NCI-H2107 treated with DMSO at 0.1 percent for 48 hours (cell line): Measurements from ENCODE around the gene ROBO1.

Source experiments
- DNase-seq: peaks from one replicate; lab custom pipeline; 2025; ENCODE audit not compliant: unreplicated experiment; lab: John Stamatoyannopoulos, UW

ROBO1 gene

DNA sequence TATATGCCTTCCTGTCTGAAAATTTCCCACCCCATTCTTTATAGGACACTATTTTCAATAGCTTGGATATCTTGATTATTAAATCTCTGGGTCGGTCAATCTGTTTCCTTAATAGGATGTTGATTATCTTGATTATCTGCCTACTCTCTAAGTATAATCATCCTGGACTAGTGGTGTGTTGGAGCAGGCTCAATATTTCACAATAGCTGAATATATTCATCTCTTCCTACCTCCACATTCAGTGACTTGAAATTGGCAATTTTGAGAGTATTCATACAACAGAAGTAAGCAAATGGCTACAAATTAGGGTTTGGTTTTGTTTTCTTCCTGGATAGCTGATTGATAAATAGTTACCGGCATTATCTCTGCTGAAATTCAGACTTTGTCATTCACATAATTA lies 1162.6 kb downstream of the ROBO1 start:
- DNase-seq, result no peak

DNA sequence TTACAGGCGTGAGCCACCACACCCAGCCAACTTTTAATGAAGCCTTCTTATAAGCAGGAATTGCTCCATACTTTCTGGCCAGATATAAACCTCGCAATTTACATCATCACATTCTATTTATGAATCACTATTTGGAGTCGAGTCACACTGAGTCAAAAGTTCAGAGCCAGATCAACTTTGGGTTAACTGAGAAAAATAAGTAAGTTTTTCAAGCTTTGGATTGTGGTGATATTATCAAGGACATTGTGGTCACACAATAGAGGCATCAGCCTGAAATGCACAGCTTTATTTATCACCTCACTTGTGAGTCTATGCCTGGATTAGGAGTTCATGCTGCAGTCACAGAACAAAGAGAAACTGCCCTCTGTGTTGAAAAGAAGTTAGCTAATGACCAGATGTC lies 1163.5 kb downstream of the ROBO1 start:
- DNase-seq, result no peak

DNA sequence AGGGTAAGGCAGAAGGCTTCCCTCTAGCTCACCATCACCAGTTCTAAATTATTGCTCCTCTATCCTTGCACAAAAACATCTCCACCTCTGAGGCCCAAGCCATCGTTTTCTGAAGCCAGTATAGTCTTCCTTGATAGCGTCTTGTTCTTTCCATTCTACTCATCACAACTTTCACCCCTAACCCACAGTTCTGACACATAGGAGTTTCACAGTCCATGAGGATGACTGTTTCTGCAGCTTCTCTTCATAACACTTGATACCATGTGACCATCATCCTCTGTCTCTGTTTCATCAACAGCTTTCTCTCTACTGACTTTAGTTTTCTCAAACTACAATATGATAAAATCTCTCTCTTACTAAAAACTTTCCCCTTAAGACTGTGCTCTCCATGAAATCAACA lies 1166.5 kb downstream of the ROBO1 start:
- DNase-seq, result no peak

DNA sequence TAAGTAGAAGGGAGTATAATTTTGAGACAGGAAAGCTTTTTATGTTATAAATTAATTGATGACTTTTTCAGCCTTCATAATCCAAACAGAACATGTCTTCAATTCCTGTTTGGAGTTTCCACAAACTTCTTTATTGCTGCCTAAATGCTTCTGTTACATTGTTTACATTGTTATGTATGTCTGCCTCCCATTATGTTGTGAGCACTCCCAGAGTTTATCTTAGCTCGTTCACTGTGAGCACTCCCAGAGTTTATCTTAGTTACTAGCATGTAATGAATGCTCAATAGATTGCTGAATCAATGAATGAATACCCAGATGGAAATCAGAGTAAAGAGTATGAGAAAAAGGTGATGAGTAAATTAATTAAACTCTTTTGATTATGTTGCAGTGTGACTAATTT lies 1178.0 kb downstream of the ROBO1 start:
- DNase-seq, result no peak

DNA sequence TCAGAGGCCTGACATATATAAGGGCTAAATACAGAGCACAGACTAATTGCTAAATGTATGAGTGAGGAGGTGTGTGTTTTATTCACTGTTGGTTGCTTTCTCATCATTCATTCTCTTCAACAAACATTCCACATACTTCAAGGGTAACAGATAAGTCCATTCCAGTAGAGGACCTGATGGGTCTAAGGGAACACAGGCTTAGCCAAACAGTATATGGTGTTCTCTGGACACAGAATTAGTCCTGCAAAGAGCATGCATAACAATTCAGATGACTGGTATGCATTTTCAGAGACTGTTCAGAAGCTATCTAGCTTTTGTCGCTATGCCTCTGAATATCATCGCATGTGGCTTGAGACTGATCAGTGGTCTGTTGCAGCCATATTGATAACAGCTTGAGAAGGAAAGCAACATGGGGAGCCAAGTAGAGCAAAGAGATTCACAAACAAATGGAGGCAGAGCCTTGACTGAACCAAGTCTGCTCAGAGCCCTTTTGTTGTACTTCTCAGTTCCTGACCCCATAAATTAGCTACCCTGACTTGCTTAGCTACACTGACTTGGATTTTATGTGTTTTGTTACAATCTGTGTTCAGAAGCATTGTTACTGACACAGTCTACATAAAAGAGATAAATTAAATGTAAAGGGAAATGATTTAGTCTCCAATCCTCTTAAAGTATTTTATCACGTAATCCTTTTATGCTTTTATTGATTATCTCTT lies 1178.7 kb downstream of the ROBO1 start:
- DNase-seq, result no peak

DNA sequence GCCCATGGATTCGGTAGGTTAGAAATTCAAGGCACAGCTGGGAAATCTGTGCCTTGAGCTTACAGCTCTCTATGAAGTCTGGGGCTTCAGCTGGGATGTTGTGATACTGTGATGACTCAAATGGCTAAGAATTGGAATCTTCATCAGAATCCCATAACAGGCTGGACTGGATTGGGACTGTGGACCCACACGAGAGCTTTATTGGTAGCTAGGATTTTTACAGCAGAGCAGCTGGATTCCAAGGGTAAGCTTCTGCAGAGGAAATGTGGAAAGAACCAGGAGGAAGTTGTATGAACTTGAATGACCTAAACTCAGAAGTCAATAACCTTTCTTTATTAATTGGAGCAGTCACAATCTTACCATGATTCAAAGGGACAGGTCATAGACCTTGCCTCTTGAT lies 1187.1 kb downstream of the ROBO1 start:
- DNase-seq, result no peak

DNA sequence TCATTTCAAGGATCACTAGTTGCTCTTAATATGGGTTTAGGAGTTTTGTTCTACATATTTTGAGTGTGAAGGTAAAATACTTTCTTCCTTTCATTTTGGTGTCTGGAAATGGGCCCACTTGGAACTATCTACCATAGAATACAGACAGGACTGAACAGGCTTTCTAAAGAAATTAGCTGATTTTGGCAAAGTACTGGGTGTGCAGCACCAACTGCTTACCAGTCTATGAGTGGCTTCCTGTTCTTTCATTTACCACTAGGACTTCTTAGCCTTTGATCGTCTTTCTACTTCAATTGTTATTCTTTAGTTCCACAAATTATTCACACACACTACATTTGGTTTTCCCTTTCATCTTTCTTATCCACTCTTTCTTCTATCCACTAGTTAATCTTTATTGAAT lies 1196.3 kb downstream of the ROBO1 start:
- DNase-seq, result no peak

GRCh38 chr3:78570496-78570895 lies 1197.3 kb downstream of the ROBO1 start:
- DNase-seq, result no peak

GRCh38 chr3:78569804-78570203 lies 1198.0 kb downstream of the ROBO1 start:
- DNase-seq, result no peak

GRCh38 chr3:78565712-78566111 lies 1202.1 kb downstream of the ROBO1 start:
- DNase-seq, result no peak

DNA sequence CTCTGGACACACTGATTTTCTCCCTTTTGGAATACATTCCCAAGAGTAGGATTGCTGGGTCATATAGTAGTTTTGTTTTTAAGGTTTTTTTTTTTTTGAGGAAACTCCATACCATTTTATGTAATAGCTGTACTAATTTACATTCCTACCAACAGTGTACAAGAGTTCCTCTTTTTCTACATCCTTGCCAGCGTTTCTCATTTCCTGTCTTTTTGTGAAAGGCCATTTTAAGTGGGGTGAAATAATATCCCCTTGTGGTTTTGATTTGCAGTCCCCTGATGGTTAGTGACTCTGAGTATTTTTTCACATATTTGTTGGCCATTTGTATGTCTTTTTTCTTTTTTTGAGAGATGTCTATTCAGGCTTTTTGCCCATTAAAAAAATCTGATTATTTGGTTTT lies 1205.5 kb downstream of the ROBO1 start:
- DNase-seq, result no peak
